GM12892 (cell line): ENCODE results near the gene EXT2.

ENCODE experiments used
- POLR2A ChIP-seq: IDR thresholded peaks from 2 replicates; pipeline ENCODE4 v1.6.1; 2011; ENCODE audit warnings: low read depth, low read length, control low read depth
- POLR2AphosphoS5 ChIP-seq: IDR thresholded peaks from 2 replicates; pipeline ENCODE4 v1.6.1; 2011; ENCODE audit warnings: low read depth, low read length, control low read depth
- TAF1 ChIP-seq: IDR thresholded peaks from 2 replicates; pipeline ENCODE4 v1.6.1; 2011; ENCODE audit warnings: low read depth, mild to moderate bottlenecking, control low read depth, low read length, borderline replicate concordance

DNA sequence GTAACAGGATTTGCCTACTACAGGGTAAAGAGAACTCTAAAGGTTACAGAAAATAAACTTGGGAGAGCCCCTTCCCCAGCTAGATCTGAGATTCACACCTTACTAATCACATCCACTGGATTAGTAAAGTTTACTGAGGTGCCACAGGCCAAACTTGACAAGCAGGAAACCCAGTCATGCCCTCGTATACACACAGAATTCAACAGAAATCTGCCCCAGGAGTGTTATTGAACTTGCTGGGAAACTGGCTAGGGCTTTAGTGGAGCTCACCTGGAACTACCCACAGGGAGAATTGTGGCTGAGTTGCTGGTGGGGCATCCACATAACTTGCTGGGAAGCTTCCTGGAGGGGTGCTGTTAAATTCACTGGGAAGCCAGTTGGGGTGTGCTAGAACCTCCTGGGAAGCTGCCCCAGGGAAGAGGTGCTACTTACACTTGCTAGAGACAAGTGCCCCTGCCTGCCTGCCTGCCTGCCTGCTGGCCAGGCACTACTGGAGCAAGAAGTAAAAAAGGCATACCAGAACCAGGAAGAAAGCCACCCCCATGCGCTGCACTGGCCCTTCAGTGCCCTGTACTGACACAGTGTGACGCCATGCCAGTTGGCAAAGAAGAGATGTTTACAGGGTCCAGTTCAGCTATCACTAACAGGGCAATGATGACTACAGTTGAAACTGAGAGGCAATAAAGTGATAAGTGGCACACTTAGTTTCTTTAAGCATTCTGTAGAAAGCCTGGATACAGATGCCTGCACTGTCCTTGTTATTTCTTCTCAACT lies 108.0 kb downstream of the EXT2 start:
- TF ChIP-seq POLR2A = no peak
- no peak for TF ChIP-seq POLR2AphosphoS5
- TF ChIP-seq TAF1 = no peak
